Right lobe of liver (tissue), 4 donors: Measurements from ENCODE around the gene RBM48.

Experiments
- CTCF ChIP-seq, 4 donors: fragments of 200-600 bp in 3 of 4; fragments of 450-650 bp in 1 of 4; IDR thresholded peaks; one replicate each; pipeline versions ENCODE4 v1.5.1 to v1.8.0; 2016 to 2022; ENCODE audit warnings: antibody characterized with exemption in 4 of 4, mild to moderate bottlenecking in 2 of 4
- POLR2A ChIP-seq: fragments of 450-650 bp; IDR thresholded peaks from one replicate; pipeline ENCODE4 v1.6.1; 2017; ENCODE audit warnings: antibody characterized with exemption, mild to moderate bottlenecking
- donor health status: DM: no; HTN: no; CAD: no.
- donor health status: DM: no; HTN: no; CAD: no.
- donor health status: DM: no; HTN: yes; CAD: no.

- TF ChIP-seq POLR2A, result no peak
- no peak for TF ChIP-seq CTCF (IDR thresholded peaks at IDR 0.05)
These were observed 316 bp downstream of the RBM48 start for GRCh38 chr7:92528958-92529264.
